Thyroid gland (tissue), 4 donors: ENCODE data around the gene PLEKHA7.

ENCODE experiments used
- POLR2A ChIP-seq, 2 donors: fragments of 450-650 bp; IDR thresholded peaks; one replicate each; pipeline ENCODE4 v1.6.1; 2017; ENCODE audit warnings: antibody characterized with exemption in 2 of 2, mild to moderate bottlenecking in 2 of 2, moderate library complexity in 1 of 2
- TF ChIP-seq, protein P1 (sequence below), 6 experiments: fragments of 200-600 bp in 3 of 6; fragments of 450-650 bp in 3 of 6; sonication (generic) in 3 of 6; IDR thresholded peaks; one replicate each; pipeline ENCODE4 v1.5.1; 2016 to 2019; ENCODE audit warnings: antibody characterized with exemption in 6 of 6, mild to moderate bottlenecking in 2 of 6, inconsistent platforms in 1 of 6, moderate library complexity in 1 of 6

DNA sequence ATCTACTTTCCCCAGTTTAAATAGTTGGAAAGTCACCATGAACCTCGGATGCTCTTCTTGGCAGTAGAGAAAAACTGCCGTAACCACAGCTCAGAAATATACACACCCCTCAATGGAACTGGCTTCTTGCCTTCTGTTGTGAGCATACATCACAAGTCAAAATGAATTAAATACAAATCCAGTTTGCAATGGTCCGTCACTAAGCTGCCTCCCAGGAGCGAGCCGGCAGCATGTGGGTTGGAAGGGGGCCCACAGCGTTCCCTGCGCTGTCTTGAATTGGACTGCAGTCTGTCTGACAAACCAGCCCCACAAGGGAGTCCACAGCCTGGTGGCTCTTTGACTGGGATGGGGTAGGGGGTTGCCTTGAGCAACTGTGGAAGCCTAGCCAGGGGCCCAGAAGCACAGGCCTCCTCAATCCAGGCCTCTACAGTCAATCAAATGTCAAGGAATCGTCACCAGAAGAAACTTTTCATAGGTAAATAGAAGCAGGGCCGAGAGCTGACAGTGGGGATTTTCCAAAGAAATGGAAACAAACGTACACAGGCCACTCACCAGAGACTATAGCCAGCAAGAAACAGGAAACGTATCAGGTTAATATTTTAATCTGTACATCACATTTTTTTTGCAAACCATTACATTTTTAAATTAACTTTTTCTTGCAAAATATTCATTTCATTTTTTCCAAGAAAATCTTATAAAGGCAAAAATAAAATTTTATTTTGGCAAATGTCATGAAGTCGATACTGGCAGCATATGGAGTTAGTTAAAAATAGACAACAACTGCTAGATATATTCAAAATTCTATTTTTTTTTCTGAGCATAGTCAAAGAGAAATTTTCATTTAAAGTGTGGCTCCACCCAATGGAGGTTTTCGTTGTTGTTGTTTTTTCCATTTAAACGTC is 237.3 kb downstream of the PLEKHA7 start:
- TF ChIP-seq, protein P1, sequence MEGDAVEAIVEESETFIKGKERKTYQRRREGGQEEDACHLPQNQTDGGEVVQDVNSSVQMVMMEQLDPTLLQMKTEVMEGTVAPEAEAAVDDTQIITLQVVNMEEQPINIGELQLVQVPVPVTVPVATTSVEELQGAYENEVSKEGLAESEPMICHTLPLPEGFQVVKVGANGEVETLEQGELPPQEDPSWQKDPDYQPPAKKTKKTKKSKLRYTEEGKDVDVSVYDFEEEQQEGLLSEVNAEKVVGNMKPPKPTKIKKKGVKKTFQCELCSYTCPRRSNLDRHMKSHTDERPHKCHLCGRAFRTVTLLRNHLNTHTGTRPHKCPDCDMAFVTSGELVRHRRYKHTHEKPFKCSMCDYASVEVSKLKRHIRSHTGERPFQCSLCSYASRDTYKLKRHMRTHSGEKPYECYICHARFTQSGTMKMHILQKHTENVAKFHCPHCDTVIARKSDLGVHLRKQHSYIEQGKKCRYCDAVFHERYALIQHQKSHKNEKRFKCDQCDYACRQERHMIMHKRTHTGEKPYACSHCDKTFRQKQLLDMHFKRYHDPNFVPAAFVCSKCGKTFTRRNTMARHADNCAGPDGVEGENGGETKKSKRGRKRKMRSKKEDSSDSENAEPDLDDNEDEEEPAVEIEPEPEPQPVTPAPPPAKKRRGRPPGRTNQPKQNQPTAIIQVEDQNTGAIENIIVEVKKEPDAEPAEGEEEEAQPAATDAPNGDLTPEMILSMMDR (IDR thresholded peaks at IDR 0.05): no peak
- TF ChIP-seq POLR2A (IDR thresholded peaks at IDR 0.05): no peak
